PFSK-1 (cell line): ENCODE data around the gene RIT1.

Experiments used
- POLR2AphosphoS5 ChIP-seq: IDR thresholded peaks from 2 replicates; pipeline ENCODE4 v1.6.1; 2012; ENCODE audit warnings: low read depth, mild to moderate bottlenecking, control low read depth, low read length, moderate library complexity
- TAF1 ChIP-seq: IDR thresholded peaks from 2 replicates; pipeline ENCODE4 v1.6.1; 2012; ENCODE audit warnings: low read length, control low read depth, borderline replicate concordance; ENCODE audit not compliant: insufficient read depth
- TF ChIP-seq, protein P1 (sequence below), 2 experiments: IDR thresholded peaks; 2 replicates each; pipeline versions ENCODE4 v1.6.1 to v1.8.0; 2011 to 2012; ENCODE audit warnings: low read depth in 2 of 2, low read length in 2 of 2, control low read depth in 1 of 2, inconsistent platforms in 1 of 2, mild to moderate bottlenecking in 1 of 2, moderate library complexity in 1 of 2; ENCODE audit not compliant: insufficient read depth in 1 of 2

DNA sequence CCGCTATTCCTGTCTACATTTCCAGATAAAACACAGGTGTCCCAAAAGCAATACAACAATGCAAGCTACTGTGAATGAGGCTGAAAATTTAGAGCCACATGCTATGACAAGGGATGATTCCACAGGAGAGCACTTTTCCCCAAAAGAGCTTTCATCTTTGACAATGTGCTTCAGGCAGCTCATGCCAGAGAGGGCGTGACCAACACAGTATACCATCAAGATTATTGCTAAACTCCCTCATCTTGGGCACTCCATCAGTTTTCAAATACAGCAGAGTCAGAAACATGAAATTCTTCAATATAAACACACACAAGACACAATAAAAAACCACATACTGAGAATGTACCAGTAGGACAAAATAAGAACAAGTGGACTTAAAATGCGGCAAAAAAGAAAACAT, 60.8 kb downstream of the RIT1 start:
- TF ChIP-seq TAF1, result no peak
- no peak for TF ChIP-seq POLR2AphosphoS5
- TF ChIP-seq, protein P1, sequence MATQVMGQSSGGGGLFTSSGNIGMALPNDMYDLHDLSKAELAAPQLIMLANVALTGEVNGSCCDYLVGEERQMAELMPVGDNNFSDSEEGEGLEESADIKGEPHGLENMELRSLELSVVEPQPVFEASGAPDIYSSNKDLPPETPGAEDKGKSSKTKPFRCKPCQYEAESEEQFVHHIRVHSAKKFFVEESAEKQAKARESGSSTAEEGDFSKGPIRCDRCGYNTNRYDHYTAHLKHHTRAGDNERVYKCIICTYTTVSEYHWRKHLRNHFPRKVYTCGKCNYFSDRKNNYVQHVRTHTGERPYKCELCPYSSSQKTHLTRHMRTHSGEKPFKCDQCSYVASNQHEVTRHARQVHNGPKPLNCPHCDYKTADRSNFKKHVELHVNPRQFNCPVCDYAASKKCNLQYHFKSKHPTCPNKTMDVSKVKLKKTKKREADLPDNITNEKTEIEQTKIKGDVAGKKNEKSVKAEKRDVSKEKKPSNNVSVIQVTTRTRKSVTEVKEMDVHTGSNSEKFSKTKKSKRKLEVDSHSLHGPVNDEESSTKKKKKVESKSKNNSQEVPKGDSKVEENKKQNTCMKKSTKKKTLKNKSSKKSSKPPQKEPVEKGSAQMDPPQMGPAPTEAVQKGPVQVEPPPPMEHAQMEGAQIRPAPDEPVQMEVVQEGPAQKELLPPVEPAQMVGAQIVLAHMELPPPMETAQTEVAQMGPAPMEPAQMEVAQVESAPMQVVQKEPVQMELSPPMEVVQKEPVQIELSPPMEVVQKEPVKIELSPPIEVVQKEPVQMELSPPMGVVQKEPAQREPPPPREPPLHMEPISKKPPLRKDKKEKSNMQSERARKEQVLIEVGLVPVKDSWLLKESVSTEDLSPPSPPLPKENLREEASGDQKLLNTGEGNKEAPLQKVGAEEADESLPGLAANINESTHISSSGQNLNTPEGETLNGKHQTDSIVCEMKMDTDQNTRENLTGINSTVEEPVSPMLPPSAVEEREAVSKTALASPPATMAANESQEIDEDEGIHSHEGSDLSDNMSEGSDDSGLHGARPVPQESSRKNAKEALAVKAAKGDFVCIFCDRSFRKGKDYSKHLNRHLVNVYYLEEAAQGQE (IDR thresholded peaks at IDR 0.05; ENCODE audit: insufficient read depth in 1 of 2, low read depth in 2 of 2, low read length in 2 of 2), result no peak
